ENCODE data around the gene TMEM94. TPM values are rescaled to one million over a fixed set of nuclear protein-coding genes. Genes with fewer than 3 reads are reported as not detected.
"Not testable (repeated sequence)": the region's sequence is repeated elsewhere in the genome, so short reads cannot be mapped to it uniquely, and the experiment has no call there.

TMEM94 gene
- total RNA-seq, 1 experiment from 2014 or later: 53.9 TPM

DNA sequence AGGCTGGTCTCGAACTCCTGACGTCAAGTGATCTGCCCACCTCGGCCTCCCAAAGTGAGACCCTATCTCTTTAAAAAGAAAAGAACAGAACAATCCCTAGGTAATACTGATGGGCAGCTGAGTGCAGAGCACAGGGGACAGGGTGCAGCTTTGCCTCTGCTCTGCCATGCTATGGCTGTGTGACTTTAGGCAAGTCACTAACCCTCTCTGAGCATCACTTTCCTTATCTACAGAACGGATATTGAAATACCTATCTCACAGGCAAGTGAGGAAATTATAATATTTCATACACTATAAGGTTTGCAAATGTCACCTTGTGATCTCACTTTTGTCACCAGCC lies 54.8 kb downstream of the TMEM94 start:
- no peak for DNase-seq (ENCODE audit: low spot score)

DNA sequence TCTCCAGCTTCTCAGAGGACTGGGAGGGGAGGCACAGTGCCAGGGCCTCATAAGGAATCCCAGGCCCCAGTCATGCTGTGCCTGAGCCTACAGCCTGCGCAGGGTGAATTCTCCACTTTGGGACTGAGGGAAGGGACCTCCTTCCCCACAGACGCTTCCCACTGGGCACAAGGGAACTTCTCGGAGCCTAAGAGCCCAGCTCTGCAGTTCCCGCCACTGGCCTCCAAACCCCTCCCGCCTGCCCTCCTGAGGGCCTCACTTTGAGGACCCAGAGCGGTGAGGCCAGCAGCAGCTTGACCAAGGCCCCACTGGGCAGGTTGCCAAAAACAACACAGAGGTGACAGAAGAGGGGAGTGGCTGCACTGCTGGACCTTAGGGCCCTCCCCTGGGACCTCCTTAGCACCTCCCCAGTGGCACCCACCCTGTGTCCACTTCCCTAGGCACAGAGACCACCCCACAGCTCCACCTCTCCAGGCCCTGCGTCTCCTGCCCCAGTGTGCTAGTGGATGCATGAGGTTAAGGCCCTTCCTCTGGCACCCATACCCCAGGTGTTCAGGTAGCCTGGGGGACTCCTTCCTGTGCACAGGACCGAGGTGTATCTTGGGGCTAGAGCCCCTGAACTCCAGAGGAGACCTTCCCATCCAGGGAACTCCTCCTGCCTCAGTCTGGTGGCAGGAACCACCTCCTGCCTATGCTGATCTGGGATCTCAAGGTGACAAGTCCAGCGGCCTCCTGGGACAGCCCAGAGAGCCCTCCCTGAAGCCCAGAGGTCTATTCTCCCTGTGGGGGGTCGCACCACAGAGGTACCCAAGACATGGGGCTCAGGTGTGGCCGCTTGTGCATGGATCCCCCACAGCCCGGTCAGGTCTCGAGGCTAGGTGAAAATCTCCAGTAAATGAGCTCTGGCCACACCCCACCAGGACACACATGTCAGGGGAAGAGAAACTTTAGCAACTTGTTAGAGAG lies 55.5 kb downstream of the TMEM94 start:
- DNase-seq (ENCODE audit: low spot score): peak; percentile 34

GRCh38 chr17:75512926-75513640 lies 56.6 kb downstream of the TMEM94 start:
- no peak for DNase-seq (ENCODE audit: low spot score)

GRCh38 chr17:75513641-75514000 lies 57.2 kb downstream of the TMEM94 start:
- no peak for DNase-seq (ENCODE audit: low spot score)

GRCh38 chr17:75514299-75514918 lies 58.0 kb downstream of the TMEM94 start:
- no peak for DNase-seq (ENCODE audit: low spot score)

DNA sequence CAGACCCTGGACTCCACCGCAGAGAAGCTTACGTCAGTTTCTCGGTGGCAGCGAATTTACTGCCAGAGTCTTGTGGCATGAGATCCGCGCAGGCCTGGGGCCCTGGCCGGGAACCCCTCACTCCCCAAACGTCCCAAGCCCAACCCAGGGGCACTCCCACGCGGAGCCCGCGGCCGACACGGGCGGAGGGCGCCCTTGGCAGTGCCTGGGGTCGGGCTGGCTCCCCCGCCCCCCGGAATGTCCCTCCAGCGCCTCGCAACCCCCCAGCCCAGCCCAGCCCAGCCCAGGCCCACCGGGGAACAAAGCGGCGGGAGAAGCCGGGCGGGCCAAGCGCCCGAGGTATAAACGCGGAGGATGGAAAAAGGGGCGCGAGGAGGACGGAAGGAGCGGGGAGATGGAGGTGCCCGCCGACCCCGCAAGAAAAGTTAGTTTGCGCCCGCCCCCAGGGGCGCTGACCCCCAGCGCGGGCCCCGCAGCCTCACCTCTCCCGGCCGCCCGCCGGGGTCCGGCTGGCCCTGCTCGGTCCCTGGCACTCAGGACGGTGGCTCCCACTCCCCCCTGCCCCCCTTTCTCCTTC lies 58.6 kb downstream of the TMEM94 start:
- DNase-seq (ENCODE audit: low spot score): no peak

GRCh38 chr17:75515496-75516254 lies 59.2 kb downstream of the TMEM94 start, which contains the start of gene CASKIN2:
Gene CASKIN2 (minus strand): TSS chr17:75515537. CDS start chr17:75513804, 1,733 bp downstream.
- peak; percentile 82 for DNase-seq (ENCODE audit: low spot score)

GRCh38 chr17:75516255-75516618 lies 59.8 kb downstream of the TMEM94 start, which contains the start of gene TSEN54:
Gene TSEN54 (plus strand): TSS chr17:75516528. CDS start chr17:75516561, 33 bp downstream.
- peak; percentile 79 for DNase-seq (ENCODE audit: low spot score)

- DNase-seq (ENCODE audit: low spot score): no peak
Observed at GRCh38 chr17:75516619-75517296, 60.3 kb downstream of the TMEM94 start.

GRCh38 chr17:75517297-75517865 lies 60.9 kb downstream of the TMEM94 start:
- no peak for DNase-seq (ENCODE audit: low spot score)

- DNase-seq (ENCODE audit: low spot score): no peak
Observed at GRCh38 chr17:75518201-75518600, 61.8 kb downstream of the TMEM94 start.

GRCh38 chr17:75518983-75519537 lies 62.6 kb downstream of the TMEM94 start:
- DNase-seq (ENCODE audit: low spot score): no peak

GRCh38 chr17:75520413-75520812 lies 64.0 kb downstream of the TMEM94 start:
- DNase-seq (ENCODE audit: low spot score): not testable (repeated sequence)

- no peak for DNase-seq (ENCODE audit: low spot score)
Observed at GRCh38 chr17:75521290-75521689, 64.9 kb downstream of the TMEM94 start.

- no peak for DNase-seq (ENCODE audit: low spot score)
Observed at GRCh38 chr17:75521951-75522727, 65.7 kb downstream of the TMEM94 start.

DNA sequence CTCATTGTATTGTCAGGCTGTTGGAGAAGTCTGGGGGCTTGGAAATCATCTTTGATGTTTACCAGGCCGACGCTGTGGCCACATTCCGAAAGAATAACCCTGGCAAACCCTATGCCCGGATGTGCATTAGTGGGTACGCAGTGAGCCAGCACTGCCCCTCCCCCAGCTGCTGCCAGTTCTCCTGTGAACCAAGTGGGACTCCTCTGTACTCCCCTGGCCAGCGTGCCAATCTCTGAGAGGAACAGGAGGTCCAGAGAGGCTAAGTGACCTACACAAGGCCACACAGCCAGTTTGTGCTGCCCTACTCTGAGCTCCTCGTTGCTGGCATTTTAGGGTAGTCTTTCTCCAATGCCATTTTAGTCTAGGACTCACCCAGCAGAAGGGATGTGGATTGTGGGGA lies 67.2 kb downstream of the TMEM94 start:
- no peak for DNase-seq (ENCODE audit: low spot score)

DNA sequence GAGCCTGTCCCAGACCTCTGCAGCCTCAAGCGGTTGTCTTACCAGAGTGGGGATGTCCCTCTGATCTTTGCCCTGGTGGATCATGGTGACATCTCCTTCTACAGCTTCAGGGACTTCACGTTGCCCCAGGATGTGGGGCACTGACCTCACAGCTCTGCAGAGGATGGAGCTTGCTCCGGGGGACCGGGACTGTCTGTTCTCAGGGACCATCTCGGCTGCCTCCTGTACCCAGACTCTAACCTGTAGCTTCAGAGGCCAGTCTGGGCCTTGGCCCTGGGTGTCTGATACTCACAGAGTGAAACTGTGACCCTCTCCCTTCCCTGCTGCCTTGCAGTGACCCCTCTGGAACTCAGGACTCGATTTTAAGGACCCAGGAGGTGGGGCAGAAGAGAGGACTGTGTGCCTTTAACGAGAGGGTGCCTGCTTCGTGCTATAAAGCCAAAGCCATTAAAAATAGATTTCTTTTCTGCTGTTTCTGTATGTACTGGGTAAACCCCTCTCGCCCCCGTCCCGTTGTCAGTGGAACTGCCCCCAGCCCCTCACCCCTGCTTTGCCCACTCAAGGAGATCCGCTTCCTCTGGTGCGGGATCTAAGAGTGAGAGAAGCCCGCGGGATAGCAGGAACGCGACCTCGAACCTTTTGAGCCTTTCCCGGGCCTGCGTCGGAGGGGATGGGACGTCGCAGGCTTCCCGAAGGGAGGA lies 68.0 kb downstream of the TMEM94 start:
- no peak for DNase-seq (ENCODE audit: low spot score)

GRCh38 chr17:75524970-75525805 lies 68.8 kb downstream of the TMEM94 start, which contains the start of gene LLGL2:
Gene LLGL2 (plus strand): TSS chr17:75525697. CDS start chr17:75543427, 17,730 bp downstream.
- no peak for DNase-seq (ENCODE audit: low spot score)

Measured in A172 (cell line).